Embryonic facial prominence (tissue), 1 donor: Measurements from ENCODE around the gene SLC25A15.

Source experiments
- DNase-seq: peaks from one replicate; pipeline ENCODE4 v3.0.0-alpha.2; 2016; ENCODE audit errors: extremely low spot score

SLC25A15 gene

GRCh38 chr13:40789275-40790153 lies at the start of gene SLC25A15:
Gene SLC25A15 (plus strand): TSS chr13:40789611. CDS start chr13:40793227, 3,616 bp downstream.
- DNase-seq = no peak

DNA sequence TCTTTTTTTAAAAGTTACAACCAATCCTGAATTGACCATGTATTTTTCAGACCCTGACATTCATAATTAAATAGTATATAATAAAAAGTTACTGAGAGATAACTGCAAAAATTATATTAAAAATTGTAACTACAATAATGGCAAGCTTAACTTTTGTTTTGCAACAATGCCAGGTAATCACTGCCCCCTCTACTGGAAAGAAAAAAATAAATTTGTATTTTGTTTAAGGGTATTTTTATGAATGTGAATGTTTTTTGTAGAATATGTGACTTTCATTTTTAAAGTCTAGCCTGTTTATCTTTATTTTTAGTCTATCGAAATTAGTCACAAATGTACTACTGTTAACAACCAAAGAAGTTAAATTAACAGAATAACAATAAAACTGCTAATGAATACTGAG lies 40.1 kb upstream of the SLC25A15 start:
- DNase-seq = no peak

DNA sequence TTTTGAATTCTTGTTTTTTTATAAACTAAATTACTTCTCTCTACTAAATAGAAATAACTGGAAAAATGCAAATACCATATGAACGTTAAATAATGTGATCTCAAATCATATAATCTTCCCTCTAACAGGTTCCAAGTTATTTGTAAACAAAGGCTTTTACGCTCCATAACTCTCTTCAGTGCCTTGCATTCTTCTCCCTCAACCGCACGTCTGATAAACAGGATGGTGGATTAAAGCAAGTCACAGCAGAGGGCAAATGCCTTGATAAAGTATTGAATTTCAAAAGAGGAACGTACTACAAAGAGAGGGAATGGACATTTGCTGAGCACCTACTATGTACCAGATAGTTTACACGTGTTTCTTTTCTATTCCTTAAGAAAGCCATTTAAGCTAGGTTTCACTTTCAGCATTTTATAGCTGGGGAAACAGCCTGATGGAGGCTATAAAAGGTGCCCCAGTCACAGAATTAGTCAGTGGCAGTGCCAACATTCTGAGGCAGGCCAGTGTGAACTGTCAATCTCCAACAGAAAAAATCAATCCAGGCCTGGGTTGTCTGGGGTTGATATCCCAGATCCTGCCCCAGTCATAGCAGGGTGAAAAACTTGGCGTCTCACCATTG lies 34.2 kb upstream of the SLC25A15 start:
- DNase-seq = no peak

- DNase-seq = no peak
These were observed 33.4 kb upstream of the SLC25A15 start for GRCh38 chr13:40756042-40756441.

GRCh38 chr13:40758811-40759210 lies 30.6 kb upstream of the SLC25A15 start:
- no peak for DNase-seq

GRCh38 chr13:40762849-40763248 lies 26.6 kb upstream of the SLC25A15 start:
- no peak for DNase-seq

- no peak for DNase-seq
These were observed 24.6 kb upstream of the SLC25A15 start for GRCh38 chr13:40764587-40765403.

DNA sequence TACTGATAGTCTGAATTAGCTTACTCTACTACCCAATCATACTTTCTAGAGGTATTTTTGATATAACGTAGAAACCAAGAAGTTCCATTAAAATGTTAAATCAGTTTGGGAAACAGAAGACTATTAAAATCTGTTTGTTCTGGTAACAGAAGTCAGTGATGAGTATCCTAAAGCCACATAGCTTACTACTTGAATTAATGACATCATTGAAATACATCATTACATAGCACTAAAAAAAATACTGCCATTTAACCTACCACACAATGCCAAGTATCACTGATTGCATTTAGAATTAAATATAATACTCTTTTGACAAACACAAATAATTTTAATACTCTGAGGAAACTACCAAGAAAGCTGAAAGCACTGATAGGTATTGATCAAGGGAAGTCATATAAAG lies 23.8 kb upstream of the SLC25A15 start:
- DNase-seq = no peak

DNA sequence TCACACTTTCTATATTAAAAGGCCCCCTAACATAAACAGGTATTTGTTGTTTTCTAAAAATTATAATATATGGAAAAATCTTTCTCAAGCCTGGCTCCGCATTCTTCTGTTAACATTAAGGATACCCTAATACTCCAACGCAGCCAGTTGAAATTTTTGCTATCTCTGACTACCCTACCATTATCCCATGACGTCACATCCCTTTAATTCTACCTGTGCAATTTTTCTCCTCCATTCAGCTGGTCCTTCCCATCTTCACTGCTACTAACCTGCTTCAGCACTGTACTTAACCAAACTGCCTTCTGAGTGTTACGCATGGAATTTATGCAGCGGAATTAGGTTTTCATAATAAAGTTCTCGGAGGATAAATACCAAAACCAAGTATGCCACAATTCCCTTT lies 19.4 kb upstream of the SLC25A15 start:
- no peak for DNase-seq

GRCh38 chr13:40770609-40770933 lies 18.8 kb upstream of the SLC25A15 start:
- no peak for DNase-seq

DNA sequence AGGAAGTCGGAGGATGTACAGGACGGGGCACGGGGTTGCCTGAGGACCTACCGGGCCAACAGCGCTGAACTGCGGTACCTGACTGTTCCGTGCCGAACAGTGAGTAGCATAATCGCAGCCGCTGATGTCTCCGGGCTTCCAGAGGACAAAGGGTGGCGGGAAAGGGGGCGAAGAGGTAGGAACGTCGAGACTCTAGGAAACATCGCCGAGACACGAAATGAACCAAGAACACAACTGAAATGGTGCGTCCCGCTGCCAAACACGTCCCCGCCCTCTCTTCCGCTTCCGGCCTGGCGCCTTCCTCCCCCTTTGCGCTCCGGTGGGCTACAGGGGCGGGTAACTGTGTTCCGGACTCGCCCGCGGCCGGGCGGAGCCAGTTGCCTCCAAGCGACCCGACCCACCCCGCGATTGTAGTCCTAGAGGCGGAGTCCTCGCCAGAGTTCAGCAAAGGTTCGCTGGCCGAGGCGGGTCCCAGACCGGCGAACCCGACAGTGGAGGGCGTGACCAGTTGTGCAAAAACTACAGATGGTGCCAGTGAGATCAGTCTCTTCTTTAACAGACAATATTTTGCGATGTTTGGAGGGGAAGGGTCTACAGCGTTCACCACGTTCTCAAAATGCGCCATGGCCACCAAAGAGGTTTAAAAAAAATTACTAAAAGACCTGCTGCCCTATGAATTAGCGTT lies 18.3 kb upstream of the SLC25A15 start, which contains the start of gene MRPS31:
TSS of gene MRPS31 (minus strand) at position 257 of the 685 bp plus-strand sequence. CDS start at position 203, 54 bp downstream.
- DNase-seq = peak; percentile 87

DNA sequence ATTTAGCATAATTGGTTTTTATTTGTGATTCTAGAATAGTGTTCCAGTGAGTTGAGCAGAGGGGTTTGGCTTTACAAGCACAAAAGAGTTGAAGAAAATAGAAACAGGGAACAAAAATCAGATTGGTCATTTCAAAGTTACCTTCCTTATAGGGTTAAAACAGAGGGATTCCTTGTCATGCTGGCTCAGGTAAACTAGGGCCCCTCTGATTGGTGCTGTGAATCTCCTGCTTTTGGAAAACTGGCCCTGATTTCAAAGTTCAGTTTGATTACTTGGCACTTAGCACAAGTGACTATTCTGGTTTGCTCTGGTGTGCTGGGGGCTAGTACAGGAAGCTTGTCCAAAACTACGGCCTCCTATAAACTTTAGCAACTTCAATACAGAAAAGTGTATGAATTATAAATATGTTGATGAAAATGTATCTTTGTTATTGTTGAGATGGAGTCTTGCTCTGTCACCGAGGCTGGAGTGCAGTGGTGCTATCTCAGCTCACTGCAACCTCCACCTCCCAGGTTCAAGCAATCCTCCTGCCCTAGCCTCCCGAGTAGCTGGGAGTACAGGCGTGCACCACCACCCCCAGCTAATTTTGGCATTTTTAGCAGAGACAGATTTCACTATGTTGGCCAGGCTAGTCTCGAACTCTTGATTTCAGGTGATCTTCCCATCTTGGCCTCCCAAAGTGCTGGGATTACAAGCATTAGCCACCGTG lies 16.5 kb upstream of the SLC25A15 start:
- DNase-seq = no peak

DNA sequence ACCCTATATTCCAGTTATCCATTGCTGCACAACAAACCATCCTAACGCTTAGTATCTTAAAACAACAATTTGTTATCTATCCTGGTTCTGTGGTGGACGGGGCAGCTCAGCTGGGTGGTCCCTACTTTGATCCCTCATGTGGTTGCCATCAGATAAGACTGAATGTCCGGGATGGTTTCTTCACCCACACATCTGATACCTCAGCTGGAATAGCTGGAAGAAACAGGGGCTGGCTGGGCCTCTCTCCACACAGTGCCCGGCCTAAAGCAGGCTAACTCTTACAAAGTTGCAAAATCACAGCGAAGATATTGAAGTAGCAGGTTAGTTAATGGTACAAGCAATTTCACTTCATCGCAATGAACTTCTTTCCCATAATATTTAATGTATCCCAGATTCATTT lies 14.7 kb upstream of the SLC25A15 start:
- DNase-seq = no peak

- no peak for DNase-seq
These were observed 13.2 kb upstream of the SLC25A15 start for GRCh38 chr13:40776232-40776631.

DNA sequence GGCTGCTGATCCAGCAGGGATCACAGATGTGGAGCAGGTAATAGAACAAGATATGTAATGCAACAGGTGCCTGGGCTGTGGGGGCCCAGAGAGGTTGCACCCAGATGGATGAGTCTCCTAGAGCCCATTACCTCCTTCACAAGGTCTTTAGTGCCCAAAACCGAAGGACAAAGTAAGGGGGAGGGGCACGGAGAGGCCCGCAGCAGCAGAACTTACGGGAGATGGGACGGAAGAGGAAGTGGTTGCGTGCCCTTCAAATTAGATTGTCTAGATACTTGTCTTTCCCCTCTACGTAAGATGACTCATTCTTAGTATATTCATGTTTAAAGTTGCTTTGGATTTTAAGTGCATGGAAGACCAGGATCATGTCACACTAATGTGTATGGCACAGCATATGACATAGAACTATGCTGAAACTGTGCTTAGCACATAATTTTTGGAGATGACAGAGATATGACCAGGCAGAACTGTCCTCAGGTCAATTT lies 12.7 kb upstream of the SLC25A15 start:
- DNase-seq = no peak

DNA sequence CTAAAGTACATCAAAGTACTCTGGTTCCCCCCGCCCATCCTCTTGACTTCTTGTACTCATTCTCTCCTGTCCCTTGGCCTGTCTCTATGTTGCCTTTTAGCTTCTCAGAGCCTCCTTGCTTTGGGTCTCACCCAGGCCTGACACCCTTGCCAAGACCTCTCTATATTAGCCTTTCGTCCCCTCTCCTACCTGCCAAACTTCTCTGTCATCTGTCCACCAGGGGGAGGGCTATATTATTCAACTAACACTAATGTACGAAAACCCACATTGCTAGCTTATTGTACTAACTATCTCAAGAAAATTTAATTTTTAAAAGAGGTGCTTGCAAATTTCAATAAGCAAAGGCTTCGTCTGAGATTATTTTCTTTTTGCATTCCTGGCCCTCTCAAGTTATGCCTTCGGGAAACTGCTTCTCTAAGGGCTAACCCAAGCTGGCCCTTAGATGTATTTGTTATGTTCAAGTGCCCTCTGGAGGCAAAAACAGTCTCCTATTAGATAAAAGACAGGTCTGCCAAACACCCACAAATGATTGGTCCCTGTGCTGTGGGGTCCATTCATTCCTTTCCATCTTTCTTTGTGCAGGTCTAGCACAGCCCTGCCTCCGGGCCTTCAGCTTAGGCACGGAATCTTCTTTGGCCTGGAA lies 12.1 kb upstream of the SLC25A15 start:
- DNase-seq = no peak

DNA sequence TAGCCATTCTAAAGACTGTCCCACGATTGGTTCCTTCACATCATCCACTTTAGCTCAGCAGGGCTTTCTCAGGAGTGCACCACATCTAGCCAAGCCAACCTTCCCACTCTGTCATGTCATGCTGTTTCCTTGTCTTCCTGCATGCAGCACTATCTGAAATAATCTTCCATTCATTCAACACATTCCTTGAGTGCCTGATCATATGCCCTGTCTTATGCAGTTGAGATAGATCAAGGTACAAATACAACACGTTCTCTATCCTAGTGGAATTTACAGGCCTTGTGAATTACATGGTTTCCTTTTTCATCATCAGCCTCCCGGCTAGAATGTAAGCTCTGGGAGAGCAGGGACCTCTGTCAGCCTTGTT lies 11.6 kb upstream of the SLC25A15 start:
- no peak for DNase-seq

DNA sequence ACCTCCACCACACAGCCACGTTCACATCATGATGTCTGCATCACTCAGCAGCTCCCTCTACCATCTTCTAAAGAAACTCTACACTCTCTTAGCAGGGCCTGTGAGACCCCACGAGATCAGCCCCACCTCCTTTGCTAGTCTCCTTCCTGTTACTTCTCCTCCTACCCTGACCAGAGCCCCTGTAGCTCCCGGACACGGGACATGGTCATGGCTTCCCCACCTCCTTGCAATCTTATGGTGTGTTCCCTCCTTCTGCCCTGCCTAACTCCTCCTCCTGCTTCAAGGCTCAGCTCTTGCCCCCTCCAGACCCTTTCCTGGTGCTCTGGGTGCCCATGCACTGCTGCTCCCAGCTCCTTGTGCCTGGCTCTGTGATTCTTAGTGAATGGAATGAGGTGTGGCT lies 10.4 kb upstream of the SLC25A15 start:
- DNase-seq = no peak

- DNase-seq = no peak
These were observed 9.6 kb upstream of the SLC25A15 start for GRCh38 chr13:40779796-40780285.

- no peak for DNase-seq
These were observed 8.5 kb upstream of the SLC25A15 start for GRCh38 chr13:40780822-40781401.
